ENCODE data around the gene SF3B1.
"Not testable (repeated sequence)": the region's sequence is repeated elsewhere in the genome, so short reads cannot be mapped to it uniquely, and the experiment has no call there.

SF3B1 gene

DNA sequence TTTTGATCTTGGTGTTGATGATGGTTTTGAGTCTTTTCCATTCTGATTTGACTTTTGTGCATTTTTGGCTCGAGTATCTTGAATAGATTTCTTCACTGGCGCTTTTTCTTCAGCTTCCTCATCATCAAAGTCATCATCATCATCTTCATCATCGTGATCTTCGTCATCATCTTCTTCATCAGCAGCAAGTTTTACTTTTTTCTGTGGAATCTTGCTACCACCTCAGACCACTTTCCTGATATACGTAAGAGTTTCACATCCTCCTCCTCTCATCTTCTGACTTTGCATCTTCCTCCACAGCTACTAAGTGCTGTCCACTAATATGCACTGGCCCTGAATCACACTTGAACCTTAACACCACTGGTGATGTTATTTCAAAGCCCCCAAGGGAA, 54.9 kb downstream of the SF3B1 start:
- DNase-seq (ENCODE audit: low read depth in 2 of 2) = not testable (repeated sequence)

DNA sequence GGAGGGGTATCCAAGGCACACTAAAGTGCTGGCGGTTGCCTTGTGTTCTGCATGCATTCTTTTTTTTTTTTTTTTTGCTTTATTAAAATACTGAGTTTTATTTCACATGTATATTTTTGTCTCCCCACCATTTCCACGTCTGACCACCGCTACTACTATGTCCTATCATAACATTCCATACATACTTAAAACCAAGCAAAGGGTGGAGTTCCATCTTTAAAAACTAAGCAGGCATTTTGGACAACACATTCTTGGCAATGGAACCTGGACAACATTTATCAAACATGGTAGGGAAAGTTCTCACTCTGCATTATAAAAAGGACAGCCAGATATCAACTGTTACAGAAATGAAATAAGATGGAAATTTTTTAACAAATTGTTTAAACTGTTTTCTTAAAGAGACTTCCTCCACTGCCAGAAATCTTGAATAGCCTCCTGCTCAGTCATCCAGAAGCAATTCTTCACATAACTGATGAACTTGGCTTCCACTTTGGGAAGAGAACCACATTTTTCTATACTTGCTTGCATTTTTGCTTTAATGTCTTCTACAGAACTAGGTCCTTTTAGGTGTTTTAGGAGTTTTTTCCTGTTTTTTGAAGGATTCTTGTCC, 55.4 kb downstream of the SF3B1 start:
- not testable (repeated sequence) for DNase-seq (ENCODE audit: low read depth in 2 of 2)

- peak; percentile 20 to 25 for DNase-seq (ENCODE audit: low read depth in 2 of 2)
Measured at GRCh38 chr2:197378494-197379307, 56.1 kb downstream of the SF3B1 start.

GRCh38 chr2:197378086-197378485, 56.7 kb downstream of the SF3B1 start:
- no peak for DNase-seq (ENCODE audit: low read depth in 2 of 2)

DNA sequence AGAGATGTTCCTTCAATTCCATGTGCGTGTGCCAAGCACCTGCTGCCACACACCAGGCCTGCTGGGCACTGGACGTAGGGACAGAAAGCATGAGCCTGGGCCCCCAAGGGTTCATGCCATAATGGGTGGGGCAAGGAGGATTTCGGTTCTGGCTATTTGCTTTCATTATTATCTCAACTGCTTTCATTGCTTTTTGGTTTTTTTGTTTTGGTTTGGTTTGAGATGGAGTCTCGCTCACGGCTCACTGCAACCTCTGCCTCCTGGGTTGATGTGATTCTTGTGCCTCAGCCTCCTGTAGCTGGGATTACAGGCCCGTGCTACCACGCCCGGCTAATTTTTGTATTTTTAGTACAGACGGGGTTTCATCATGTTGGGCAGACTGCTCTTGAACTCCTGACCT, 57.2 kb downstream of the SF3B1 start:
- DNase-seq (ENCODE audit: low read depth in 2 of 2) = no peak

DNA sequence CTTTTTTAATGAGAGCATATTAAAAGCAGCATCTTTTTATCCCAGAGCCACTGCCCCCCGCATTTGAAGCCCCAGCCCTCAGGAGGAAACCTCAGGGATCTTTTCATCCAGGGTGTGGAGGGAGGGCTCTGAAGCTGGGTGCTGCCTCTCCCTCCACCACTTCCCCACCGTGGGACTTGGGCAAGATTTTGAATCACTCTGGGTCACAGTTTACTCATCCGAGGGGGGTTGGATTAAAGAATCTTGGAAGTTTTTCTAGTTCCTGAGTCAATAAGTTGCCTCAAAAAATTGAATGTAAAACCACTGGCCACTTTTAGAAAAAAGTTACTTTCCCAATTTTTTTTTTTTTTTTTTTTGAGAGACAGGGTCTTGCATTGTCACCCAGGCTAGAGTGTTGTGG, 62.2 kb downstream of the SF3B1 start:
- no peak for DNase-seq (ENCODE audit: low read depth in 2 of 2)

- not testable (repeated sequence) for DNase-seq (ENCODE audit: low read depth in 2 of 2)
Measured at GRCh38 chr2:197370664-197371063, 64.2 kb downstream of the SF3B1 start.

GRCh38 chr2:197369933-197370320, 64.9 kb downstream of the SF3B1 start:
- no peak for DNase-seq (ENCODE audit: low read depth in 2 of 2)

DNA sequence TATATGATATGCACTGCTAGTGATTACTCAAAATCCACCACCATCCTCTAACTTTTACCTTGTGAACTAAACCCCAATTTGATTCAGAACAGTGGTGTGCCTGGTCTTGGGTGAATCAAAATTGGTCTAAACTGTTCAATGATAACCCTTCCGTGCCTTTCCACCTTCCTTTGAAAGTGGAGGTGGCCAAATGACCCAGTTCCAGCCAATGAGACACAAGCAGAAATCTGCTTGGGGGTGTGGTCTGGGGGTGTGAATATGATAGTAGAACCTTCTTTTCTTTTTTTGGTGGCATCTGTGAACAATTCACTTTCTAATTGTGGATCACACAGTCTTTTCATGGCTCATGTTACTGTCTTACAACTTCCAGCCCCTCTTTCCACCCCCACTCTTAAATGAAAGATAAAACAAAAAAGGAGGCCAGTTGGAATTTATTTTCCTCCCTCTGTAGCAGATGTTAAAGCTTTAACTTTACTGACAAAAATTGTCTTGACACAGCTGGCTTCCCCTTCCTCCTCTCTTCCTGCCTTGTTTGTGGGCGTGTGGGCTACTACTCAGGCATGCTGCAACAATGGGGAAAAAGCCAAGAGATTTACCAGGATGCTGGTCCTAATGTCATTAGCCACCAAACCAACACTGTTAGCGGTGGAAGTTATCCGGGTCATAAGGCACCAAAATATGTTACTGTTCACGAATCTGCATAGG, 65.4 kb downstream of the SF3B1 start:
- no peak for DNase-seq (ENCODE audit: low read depth in 2 of 2)

DNA sequence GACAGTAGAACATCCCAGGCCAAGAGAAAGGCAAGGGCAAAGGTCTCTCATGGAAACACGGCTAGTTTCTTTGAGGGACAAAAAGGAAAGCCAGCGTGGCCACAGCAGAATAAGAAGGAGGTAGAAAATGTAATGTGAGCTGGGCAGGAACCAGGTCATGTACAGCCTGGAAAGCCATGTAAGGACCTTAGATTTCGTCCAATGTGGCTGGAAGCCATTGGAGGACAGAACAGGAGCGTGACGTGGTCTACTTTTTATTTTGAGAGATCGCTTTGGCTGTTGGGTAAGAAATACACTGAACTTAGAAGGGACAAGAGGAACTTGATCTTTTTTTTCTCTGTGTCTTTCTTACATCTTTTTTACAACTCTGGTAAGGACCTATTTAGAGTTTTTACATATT, 66.4 kb downstream of the SF3B1 start:
- no peak for DNase-seq (ENCODE audit: low read depth in 2 of 2)

DNA sequence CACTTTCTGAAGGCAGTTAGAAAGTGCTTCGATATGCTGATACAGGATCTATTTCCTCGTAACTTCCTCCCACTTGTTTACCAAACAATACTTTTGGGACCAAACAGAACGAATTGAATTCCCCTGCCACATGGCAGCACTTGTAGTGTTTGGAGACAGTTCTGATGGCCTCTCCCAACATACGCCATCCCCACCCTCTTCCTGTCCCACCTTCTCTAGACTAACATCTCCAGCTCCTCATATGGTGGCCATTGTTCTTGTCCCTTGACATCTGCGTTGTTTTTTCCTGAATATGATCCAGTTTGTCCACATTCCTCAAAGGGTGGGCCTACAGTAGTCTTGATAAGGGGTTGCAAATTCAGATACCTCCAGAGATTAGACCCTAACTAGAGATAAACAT, 70.8 kb downstream of the SF3B1 start:
- DNase-seq (ENCODE audit: low read depth in 2 of 2) = no peak

DNA sequence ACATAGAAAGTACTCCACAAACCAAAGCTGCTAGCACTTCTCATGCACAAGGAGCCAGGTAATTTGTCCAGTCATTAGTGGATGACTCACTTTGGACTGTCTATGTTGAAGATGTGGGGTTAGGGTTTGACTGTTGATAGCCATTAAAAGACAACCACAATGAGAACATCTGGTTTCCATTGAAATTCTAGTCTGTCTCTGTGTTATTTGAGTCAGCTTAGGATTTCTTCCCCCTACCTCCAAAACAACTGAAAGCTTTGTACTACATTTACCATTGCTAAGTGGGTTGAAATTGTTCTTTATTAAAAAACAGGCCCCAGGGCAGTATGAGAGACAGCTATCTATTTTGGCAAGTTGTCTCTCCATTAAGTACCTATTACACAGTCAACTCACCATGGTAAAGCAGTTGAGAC, 74.1 kb downstream of the SF3B1 start:
- DNase-seq (ENCODE audit: low read depth in 2 of 2) = no peak

DNA sequence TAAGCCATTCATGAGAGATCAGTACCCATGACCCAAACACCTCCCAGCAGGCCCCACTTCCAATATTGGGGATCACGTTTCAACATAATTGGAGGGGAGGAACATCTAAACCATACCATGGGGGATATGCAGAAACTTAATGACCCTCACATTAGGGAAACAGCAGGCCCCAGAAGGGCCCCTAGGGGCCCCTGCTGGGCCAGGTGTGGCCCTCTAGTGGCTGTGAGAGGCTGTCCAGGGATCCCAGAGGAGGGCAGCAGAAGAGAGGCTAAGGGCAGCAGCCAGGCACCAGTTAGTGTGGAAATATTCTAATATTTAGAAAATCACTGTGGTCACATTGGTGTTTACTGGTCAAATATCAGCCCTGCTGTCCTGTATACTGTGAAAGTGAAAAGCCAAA, 75.0 kb downstream of the SF3B1 start:
- no peak for DNase-seq (ENCODE audit: low read depth in 2 of 2)

- no peak for DNase-seq (ENCODE audit: low read depth in 2 of 2)
Measured at GRCh38 chr2:197358931-197359330, 75.9 kb downstream of the SF3B1 start.

DNA sequence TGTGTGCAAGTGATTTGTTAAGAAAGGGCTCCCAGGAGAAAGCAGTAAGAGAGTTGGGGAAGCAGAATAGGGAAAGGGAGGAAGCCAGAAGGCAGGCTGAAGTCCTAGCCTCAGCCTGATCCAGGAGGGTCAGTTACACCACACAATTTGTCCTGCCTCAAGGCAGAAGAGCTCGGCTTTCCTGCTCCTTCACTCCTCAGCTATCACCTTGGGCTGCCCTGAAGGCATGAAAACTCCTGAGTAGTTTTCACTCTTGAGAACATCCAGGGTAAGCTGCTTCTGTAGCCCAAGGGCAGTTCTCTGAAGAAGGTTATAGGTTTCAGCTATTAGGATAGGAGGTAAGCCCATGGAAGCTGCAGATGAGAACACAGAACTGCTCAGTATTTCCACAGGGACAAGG, 76.8 kb downstream of the SF3B1 start:
- no peak for DNase-seq (ENCODE audit: low read depth in 2 of 2)

GRCh38 chr2:197356136-197356535, 78.7 kb downstream of the SF3B1 start:
- no peak for DNase-seq (ENCODE audit: low read depth in 2 of 2)

DNA sequence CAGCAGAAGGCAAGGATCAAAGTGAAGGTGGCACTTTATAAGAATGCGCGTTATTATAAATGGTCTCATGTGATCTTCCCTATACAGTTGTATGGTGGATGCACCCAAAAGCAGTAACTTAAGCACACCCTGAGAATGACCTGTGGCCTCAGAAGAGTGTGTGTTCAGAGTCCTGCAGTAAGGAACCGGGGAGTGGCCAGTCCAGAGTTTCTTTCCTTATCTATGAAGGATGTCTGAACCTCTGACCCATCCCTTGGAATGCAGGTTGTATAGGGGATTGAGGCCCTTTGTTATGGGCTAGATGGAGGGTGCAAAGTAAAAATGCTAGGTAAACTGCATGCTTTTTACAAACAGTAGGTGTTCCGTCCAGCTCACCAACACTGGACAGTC, 80.7 kb downstream of the SF3B1 start:
- DNase-seq (ENCODE audit: low read depth in 2 of 2) = no peak

- no peak for DNase-seq (ENCODE audit: low read depth in 2 of 2)
Measured at GRCh38 chr2:197353393-197354168, 81.2 kb downstream of the SF3B1 start.

- no peak for DNase-seq (ENCODE audit: low read depth in 2 of 2)
Measured at GRCh38 chr2:197349699-197350098, 85.1 kb downstream of the SF3B1 start.

DNA sequence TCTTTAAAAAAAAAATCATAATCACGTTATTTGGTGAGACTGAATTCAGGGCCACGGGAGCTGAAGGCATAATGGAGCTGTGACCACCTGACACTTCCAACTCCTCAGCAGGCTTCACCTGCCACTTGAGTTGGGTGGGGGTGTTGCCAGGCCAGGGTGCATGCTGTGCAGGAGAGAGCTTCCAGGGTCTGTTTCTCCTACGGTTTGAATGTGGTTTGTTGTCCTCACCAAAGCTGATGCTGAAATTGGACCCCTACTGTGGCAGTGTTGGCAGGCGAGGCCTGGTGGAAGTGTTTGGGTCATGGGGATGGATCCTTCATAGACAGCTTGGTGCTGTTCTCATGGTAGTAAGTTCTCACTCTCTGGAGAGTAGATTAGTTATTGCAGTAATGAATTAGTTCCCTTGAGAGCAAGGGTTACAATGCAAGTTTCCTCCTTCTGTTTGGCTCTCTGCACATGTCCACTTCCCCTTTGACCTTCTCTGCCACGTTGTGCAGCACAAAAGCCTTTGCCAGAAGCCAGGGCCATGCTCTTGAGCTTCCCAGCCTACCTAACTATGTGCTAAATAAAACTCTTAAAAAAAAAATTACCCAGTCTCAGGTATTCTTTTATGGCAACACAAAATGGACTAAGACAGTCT, 86.0 kb downstream of the SF3B1 start:
- no peak for DNase-seq (ENCODE audit: low read depth in 2 of 2)

DNA sequence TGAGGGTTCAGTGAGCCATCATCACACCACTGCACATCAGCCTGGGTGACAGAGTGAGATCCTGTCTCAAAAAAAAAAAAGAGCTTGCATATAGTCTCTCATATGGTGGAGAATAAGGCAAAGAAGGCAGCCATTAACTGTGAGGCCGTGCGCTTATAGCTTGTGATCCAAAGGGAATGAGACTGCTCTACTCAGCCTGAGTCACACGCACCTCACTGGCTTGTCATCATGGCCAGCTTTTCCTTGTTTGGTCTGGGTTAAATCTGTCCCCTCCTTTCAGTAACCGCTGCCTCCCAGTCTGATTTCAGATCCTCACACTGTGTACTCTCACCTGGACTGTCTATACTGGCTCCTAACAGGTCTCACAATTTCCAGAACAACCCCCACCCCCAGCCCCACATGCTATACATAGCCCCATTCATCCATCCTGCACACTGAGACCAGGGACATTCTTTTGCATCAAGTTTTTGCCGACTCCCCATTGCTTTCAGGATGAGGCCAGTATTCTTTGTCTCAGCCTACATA, 88.9 kb downstream of the SF3B1 start:
- DNase-seq (ENCODE audit: low read depth in 2 of 2) = no peak

Data from activated CD8-positive, alpha-beta memory T cell treated with anti-CD3 and anti-CD28 coated beads for 4 hours (primary cell).